Retinal pigment epithelial cell (primary cell): Measurements from ENCODE around the gene C1QTNF9B.

Experiments
- DNase-seq: peaks from one replicate; pipeline ENCODE4 v3.0.0-alpha.2; 2010; ENCODE audit warnings: low read depth
- H3K4me3 ChIP-seq: 2 replicates; pipeline ENCODE4 v1.5.1; 2011; ENCODE audit warnings: mild to moderate bottlenecking, low read length, control low read depth, moderate library complexity
- CTCF ChIP-seq: conservative IDR thresholded peaks from 2 replicates; pipeline ENCODE4 v1.5.1; 2011; ENCODE audit warnings: low read depth, low read length, control low read depth, inconsistent platforms

Gene C1QTNF9B

GRCh38 chr13:23876265-23876664 lies 21.0 kb downstream of the C1QTNF9B start:
- DNase-seq, result no peak
- TF ChIP-seq CTCF, result peak; percentile 57
- H3K4me3 ChIP-seq, result no peak overlapping the region

DNA sequence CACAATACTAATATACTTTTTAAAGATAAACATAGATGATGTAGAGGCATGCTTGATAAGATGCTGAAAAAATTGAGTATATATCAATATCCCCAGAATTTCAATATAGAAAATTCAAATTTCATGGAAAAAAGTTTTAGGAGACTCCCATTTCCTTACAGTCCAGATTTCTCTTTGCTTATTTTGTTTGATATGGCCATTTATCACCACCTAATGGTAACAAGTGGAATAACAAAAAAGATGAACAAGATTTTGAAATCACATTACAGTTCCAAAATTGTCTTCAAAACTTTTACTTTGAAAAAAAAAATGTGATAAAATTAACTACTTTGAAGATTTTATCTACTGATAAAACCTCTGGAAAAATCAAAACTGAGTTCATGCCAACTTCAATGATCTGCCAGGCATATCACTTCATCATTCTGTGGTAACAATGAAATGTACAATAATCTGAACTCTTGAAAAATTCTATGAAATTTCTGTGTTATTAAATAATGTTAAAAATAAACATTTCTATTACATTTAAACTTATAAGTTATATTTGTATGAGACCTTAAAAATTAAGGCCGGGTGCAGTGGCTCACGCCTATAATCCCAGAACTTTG lies 25.6 kb downstream of the C1QTNF9B start:
- TF ChIP-seq CTCF, result peak; percentile 39
- DNase-seq, result no peak
- no peak overlapping the region for H3K4me3 ChIP-seq

DNA sequence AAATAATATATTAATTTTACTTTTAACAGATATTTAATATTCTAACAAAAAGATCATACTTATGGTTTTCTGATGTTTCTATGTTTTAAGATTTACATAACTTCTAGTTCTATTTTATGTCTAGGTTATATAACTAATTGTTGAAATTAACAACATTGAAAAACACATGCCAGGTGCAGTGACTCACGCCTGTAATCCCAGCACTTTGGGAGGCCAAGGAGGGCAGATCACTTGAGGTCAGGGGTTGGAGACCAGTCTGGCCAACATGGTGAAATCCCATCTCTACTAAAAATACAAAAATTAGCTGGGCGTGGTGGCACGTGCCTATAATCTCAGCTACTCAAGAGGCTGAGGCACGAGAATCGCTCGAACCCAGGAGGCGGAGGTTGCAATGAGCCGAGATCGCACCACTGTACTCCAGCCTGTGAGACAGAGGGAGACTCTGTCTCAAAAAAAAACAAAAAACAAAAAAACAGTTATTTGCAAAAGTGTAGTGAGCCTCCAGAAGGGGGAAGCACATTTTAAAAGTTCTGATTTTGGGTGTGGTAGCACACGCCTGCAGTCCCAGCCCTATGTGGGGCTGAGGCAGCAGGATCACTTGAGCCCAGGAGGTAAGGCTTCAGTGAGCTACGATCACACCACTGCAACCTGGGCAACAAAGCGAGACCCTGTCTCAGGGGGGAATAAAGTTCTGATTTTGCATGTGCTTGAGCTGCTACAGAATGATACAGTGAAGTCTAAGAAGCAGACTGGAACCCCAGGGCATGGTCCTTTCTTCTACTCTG lies 26.8 kb downstream of the C1QTNF9B start:
- DNase-seq, result no peak
- no peak for TF ChIP-seq CTCF
- H3K4me3 ChIP-seq, result no peak overlapping the region

GRCh38 chr13:23868521-23868920 lies 28.8 kb downstream of the C1QTNF9B start:
- no peak for TF ChIP-seq CTCF
- H3K4me3 ChIP-seq, result no peak overlapping the region
- DNase-seq, result no peak

GRCh38 chr13:23867027-23867491 lies 30.2 kb downstream of the C1QTNF9B start:
- no peak for TF ChIP-seq CTCF
- peak; percentile 46 for DNase-seq
- H3K4me3 ChIP-seq, result no peak overlapping the region

- no peak for TF ChIP-seq CTCF
- no peak overlapping the region for H3K4me3 ChIP-seq
- no peak for DNase-seq
These were observed 30.8 kb downstream of the C1QTNF9B start for GRCh38 chr13:23866420-23867026.
